ENCODE results near the gene CFAP410. TPM values are rescaled to one million over a fixed set of nuclear protein-coding genes. Genes with fewer than 3 reads are reported as not detected.

CFAP410 gene
- total RNA-seq, result 3.6 and 6.7 TPM in 2 replicates

DNA sequence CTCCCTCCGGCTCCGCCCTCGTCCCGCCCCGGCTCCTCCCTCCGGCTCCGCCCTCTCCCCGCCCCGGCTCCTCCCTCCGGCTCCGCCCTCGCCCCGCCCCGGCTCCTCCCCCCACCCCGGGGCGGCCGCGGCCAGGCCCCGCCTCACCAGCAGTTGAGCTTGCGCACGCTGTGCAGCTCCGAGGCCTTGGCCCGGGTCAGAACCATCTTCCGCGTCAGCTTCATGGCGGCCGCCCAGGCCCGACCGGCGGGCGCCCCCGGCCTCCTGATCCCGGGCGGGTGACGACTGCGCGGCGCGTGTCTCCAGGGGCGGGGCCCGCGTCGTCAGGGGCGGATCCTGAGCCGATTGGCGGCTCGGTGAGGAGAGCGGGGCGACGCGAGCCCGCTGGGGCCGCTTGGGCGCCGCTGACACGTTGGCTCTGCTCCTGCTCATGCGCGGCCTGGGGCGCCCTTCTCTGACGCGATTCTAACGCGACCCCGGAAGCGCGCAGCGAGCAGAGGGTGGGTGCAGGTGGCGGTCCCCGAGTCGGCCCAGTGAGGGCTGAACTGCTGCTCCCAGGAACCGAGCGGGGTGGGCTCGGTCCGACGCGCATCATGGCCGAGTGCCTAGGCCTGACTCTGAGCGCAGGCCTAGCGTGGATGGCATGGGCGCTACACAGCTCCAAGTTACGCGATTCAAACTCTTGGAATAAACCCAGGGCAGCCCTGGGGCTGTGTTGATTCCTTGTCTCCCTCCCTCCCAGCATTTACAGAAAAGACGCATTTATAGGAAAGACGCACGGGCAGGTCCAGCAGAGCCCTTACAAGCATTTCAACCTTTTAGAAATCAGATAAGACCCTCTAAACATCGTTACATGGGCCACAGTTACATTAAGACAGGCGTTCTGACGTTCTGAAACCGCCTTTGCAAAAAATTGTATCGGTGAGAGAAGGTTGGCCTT, at the start of gene CFAP410:
Gene CFAP410 (minus strand): TSS at position 420 of the 940 bp plus-strand sequence. CDS start 196 bp downstream, at position 224.
- DNase-seq (ENCODE audit: low read depth in 2 of 2), result peak; percentile 86 to 98

DNA sequence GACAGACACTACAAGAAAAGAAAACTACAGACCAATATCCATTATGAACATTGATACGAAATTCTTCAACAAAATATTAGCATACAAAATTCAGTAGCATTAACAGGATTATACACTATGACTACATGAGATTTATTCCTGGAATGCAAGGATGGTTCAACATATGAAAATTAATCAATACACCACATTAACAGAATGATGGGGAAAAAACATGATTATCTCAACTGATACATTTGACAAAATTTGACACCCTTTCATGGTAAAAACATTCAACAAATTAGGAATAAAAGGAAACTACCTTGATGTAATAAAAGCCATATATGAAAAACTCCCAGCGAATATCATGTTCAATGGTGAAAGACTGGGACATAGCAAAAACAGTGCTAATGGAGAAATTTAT, 45.8 kb upstream of the CFAP410 start:
- no peak for DNase-seq (ENCODE audit: low read depth in 2 of 2)

DNA sequence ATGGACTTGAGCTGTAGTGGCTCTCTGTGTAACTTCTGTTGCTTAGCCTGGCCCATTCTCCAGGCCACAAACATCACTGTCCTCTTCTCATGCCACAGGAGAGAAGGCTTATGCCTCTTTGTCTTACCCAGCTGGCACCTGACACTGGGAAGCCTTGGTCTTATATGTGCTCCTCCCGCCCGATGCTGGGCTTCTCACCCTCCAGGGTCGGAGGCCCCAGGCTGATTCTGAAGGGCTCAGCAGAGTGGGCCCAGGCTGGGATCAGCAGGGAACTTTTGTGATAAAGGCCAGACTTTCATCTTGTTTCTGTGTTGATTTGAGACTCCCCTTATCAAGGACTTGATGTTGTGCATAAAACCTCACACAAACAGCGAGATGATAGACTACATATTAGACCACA, 44.0 kb upstream of the CFAP410 start:
- DNase-seq (ENCODE audit: low read depth in 2 of 2), result no peak

DNA sequence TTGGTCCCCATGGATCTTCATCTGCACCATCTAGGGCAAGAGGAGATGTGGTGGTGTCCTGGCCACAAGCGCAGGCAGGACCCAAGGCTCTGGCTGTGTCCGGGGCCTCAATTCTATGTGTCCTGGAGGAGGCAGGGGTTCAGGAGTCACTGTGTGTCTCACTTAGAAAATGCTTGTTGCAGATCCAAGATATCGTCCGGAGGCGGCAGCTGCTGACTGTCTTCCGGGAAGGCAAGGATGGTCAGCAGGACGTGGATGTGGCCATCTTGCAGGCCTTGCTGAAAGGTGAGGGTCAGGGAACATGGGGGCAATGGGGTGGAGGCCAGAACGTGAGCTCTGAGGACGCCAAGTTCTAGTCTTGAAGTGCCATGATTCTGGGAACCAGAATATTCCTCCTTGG, 43.3 kb upstream of the CFAP410 start:
- DNase-seq (ENCODE audit: low read depth in 2 of 2), result no peak

DNA sequence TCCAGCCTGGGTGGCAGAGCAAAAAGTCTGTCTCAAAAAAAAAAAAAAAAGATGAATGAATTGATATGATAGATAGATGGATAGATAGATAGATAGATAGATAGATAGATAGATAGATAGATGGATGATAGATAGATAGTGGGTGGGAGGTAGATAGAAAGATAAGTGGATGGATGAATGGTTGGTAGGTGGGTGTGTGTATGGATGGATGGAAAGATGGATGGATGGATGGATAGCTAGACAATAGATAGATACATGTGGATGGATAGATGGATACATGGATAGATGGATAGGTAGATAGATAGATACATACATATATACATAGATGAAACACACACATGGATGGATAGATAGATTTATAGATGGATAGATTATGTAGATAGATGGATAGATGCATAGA, 42.7 kb upstream of the CFAP410 start:
- no peak for DNase-seq (ENCODE audit: low read depth in 2 of 2)

DNA sequence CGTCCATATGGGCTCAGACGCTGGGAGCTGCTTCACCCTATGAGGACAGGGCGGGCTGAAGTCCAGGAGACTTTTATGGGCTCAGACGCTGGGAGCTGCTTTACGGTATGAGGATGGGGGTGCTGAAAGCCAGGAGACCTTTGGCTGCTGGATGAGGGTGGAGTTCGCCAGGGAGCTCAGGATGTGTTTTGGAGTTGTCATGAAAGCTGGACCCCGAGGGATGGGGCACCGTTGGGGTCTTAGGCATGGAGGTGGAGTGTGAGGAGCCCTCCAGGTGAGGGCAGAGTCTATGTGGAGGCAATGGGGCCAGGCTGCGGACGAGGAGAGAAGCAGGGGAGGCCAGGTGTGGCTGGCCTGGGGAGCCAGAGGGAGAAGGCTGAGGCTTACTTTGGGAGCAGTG, 41.7 kb upstream of the CFAP410 start:
- no peak for DNase-seq (ENCODE audit: low read depth in 2 of 2)

DNA sequence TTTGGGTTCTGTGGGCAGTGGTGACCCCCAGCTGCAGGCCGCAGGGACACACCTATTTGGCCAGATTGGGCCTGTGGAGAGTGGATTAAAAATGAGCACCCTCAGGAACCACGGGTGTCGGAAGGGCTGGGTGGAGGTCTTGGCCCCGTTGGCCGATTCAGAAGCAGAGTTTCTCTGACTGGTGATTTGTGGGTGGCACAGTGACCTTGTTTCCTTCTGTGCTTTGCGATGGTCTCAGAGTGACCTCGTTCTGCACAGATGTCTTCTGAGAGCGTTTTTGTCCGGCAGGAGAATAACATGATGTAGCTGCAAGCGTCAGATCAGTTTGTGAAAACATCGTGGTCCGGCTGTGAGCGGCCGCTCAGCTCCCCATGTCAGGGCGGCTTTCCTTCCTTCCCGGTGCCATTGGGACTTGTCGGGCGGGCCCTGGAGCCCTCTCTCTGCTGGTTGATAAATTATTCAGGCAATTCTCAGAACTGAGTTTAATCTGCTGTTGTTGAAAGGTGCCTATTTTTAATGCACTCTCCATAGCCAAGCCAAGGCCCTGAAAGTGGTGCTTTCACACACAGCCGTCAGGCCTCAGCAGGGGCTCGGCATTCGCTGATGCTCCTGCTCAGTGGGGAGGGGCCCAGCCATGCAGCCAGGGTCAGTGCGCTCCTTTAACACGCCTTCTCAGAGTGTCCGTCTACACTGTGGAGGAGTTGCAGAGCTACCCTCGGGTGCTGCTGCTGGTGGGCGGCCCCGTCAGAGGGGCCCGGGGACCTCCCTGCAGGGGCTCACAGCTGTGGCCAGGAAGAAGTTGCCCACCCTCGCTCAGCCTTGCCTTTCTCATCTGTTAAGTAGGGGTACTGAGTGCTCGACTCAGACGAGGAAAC, 41.0 kb upstream of the CFAP410 start:
- DNase-seq (ENCODE audit: low read depth in 2 of 2), result no peak

DNA sequence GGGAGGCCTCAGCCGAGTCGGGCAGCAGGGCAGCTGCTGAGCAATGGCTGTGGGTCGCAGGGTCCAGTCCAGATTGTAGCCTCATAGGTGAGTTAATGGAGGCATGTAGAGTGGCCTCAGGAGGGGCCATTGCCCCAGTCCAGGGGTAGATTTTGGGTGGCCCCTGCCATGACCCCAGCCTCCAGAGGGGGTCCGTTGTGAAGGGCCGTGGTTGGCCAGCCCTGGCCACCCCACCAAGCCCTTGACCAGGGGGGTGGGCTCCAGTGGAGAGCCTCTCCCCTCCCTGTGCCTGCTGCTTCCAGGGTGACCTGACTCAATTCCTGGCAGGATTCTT, 40.3 kb upstream of the CFAP410 start:
- DNase-seq (ENCODE audit: low read depth in 2 of 2), result no peak

DNA sequence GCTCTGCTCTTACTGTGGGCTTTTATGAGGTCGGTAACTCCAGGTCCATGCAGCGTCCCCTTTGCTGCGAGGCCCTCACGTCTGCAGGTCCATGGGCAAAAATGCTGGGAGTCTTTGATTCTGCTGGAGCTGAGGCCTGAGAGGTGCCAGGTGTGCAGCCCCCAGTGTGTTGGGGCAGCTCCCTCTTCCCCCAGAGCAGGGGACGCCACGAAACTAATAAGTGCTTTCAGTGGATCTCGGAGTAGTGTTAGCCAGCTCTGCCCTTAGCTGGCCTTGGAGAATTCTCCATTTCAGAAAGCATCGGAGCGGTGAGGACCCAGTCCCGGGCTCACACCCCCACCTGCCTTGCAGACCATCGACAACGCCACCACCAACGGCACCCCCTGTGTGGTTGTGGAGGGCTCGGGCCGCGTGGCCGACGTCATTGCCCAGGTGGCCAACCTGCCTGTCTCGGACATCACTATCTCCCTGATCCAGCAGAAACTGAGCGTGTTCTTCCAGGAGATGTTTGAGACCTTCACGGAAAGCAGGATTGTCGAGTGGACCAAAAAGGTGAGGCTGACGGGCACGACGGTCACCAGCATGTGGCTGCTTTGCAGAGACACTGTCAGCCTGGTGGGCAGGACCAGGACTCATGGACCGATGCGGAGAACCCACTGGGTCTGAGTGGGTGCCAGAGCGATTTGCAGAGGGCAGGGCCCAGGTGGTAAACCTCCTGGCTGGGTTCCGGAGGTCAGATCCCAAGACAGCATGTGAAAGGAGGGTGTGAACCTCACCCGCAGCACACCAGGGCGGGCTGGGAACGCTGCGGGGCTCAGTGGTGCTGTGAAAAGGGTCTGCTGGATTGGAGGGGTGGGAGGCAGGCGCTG, 39.7 kb upstream of the CFAP410 start:
- DNase-seq (ENCODE audit: low read depth in 2 of 2), result no peak

DNA sequence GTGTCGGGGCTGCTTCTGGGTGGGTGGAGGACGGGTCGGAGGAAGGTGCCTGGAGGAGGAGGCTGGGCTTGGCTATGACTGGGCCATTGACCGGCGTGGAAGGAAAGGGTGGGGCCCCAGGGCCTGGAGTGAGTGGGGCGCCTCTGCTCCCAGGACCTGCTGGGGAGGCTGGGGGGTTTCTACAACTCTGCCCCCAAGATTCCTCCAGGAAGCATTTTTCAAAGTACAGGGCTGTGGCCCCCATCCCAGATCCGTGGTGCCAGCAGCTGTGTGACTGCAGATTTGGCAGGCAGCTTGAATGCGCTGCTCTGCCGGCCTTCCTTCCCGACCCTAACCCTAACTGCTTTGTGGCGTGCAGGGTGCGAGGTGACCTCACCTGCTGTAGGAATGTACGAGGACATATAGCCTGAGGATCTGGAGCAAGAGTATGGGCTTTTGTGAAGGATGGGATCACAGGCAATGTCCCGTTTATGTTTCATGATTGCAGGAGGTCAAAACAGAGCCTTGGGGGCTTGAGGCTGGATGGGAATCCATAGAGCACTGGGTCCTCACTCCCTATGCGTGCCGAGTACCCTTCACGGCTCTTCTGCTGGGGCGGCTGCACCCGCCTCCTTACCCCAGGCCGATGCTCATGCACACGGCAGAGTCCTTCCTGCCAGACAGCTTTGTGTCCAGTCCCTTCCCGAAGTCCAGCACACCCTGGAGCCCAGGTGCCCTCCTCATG, 38.9 kb upstream of the CFAP410 start:
- no peak for DNase-seq (ENCODE audit: low read depth in 2 of 2)

DNA sequence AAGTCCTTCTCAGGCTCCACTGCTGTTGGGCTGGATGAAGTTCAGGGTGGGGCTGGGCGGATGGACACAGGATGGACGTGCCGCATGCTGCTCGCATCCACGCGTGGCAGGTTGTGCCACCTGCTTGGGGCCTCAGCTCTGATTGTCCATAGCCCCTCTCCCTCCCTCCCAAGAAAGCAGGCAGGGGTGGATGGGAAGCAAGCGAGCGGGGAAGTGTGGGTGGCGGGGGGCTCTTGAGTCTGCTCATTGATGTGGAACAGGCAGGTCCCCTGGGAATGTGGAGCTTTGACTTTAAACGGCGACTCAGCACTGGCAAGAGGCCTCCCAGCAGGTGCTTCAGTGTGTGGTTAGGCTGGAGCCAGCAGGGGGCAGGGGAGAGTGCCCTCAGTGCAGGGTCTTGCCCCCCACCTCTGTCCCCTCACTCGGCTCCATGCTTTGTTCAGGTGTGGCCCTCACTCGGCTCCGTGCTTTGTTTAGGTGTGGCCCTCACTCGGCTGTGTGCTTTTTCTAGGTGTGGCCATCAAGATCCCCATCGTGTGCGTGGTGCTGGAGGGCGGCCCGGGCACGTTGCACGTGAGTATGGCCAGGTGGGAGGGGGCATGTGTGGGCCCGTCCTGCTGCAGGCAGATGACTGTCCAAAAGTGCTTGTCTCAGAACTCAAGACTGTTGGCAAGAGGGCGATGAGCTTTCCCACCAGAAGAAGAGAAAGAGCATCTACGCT, 38.2 kb upstream of the CFAP410 start:
- no peak for DNase-seq (ENCODE audit: low read depth in 2 of 2)

DNA sequence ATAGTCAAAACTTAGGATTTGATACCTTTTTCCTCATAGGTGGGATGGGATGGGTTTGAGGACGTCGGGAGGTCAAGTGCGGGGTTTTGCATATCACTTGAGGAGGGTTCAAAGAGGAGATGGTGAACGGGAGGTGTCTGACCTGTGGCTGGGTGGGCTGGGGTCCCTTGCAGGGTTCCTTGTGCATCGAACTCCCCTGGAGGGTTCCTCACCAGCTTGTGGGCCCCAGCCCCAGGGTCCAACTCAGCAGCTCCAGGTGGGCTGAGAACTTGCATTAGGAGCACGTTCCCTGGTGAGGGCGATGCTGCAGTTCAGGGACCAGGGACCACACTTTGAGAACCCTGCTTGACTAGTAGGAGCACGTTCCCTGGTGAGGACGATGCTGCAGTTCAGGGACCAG, 37.4 kb upstream of the CFAP410 start:
- no peak for DNase-seq (ENCODE audit: low read depth in 2 of 2)

DNA sequence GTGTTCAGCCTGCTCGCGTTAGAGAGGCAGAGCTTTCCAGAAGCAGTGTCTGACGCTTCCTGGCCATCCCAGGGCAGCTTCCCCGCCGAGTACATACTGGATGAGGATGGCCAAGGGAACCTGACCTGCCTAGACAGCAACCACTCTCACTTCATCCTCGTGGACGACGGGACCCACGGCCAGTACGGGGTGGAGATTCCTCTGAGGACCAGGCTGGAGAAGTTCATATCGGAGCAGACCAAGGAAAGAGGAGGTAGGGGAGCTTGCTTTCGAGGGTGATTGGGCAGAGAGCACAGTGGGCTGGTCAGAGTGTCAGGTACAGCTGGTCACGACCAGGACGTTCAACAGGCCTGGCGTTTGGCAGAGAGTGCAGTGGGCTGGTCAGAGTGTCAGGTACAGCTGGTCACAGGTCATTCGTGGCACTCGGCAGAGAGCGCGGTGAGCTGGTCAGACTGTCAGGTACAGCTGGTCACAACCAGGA, 36.6 kb upstream of the CFAP410 start:
- DNase-seq (ENCODE audit: low read depth in 2 of 2), result no peak

DNA sequence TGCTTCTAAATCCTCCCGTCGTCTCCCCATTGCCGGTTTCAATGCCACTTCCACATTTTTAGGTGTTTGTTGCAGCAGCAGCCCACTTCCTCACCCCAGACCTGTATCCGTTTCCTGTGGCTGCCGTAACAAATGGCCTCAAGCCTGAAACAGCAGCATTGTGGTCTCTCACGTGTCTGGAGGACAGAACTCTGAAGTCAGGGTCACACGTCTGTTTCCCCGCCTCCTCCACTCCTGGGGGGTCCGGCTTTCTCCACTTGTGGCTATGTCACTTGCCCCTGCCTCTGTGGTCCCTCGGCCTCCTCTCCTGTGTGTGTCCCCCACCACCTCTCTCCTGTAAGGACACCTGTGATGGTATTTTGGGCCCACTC, 36.1 kb upstream of the CFAP410 start:
- no peak for DNase-seq (ENCODE audit: low read depth in 2 of 2)

DNA sequence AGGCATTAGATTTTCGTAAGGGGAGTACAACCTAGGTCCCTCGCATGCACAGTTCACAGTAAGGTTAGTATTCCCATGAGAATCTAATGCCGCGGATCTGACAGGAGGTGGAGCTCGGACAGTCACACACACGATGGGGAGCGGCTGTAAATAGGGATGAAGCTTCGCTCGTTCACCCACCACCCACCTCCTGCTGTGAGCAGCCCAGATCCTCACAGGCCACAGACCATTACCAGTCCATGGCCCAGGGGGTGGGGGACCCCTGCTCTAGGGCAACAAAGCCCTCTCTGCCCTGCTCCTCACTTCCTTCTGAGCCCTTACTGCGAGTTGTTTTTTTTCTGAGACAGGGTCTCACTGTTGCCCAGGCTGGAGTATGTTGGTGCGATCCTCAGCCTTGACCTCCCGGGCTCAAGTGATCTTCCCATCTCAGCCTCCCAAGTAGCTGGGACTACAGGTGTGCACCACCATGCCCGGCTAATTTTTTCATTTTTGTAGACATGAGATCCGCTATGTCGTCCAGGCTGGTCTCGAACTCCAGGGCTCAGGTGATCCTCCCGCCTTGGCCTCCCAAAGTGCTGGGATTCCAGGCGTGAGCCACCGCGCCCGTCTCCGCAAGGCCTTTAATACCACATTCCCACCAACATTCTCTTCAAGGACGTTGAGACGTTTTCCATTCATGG, 35.6 kb upstream of the CFAP410 start:
- no peak for DNase-seq (ENCODE audit: low read depth in 2 of 2)

DNA sequence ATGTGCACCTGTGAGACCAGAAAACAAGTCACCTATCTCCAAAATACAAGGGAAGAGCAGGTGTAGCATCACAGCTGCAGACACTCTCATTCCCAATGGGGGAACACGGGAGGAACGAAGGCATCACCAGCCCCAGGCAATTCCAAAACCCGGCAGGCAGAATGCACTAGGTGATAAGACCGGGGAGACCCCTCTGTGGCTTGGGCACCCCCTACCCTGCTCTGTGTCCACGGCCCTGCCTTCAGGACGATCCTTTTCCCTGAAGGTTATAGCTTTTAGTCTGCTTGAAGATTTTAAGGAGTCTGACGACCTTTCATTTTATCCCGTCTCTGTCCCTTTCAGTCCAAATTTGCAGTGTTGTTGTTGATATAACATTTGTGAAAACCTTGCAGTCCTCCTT, 33.4 kb upstream of the CFAP410 start:
- no peak for DNase-seq (ENCODE audit: low read depth in 2 of 2)

DNA sequence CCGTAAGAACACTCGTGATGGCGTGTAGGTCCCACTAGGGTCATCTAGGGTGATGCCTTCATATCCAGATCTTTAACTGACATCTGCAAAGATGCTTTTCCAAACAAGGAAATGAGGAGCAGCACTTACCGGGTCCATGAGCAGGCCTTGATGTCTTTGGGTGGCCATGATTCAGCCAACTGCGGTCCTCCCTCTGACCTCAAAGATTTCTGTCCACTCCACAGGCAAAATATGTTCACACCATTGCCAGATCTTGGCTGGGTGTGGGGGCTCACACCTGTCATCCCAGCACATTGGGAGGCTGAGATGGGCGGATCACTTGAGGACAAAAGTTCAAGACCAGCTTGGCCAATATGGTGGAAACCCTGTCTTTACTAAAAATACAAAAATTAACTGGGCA, 32.4 kb upstream of the CFAP410 start:
- DNase-seq (ENCODE audit: low read depth in 2 of 2), result no peak

DNA sequence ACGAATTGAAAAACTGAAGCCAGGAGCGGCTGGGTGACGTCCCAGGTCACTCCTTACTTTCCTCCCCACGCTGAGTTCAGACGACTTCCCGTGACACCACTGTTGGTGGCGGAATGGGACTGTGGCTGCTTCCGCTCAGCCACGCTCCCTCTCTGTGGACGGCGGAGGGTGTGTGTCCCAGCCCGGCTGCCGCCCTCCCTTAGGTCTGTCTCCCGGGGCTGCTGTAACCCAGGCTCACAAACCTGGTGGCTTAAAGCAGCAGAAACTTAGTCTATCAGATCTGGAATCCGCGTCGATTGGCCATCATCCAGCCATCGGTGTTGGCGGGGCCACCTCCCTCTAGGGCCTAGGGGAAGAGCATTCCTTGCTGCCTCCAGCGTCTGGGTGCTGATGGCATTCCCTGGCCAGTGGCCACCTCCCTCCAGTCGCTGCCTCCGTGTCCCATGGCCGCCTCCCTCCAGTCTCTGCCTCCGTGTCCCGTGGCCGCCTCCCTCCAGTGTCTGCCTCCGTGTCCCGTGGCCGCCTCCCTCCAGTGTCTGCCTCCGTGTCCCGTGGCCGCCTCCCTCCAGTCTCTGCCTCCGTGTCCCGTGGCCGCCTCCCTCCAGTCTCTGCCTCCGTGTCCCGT, 31.7 kb upstream of the CFAP410 start:
- no peak for DNase-seq (ENCODE audit: low read depth in 2 of 2)

Data from dermis microvascular lymphatic vessel endothelial cell (primary cell).